ENCODE measurements around the gene COL25A1.

GRCh38 chr4:109012286-109012880, 290.1 kb downstream of the COL25A1 start:
- no peak for TF ChIP-seq CTCF (conservative IDR thresholded peaks at IDR 0.05; ENCODE audit: low read depth, low read length)
- TF ChIP-seq EZH2 (IDR thresholded peaks at IDR 0.05; ENCODE audit: borderline replicate concordance, low read depth, low read length, poor library complexity, severe bottlenecking), result no peak
